ENCODE data around the gene ARHGAP15. TPM values are rescaled to one million over a fixed set of nuclear protein-coding genes. Genes with fewer than 3 reads are reported as not detected.
A peak's percentile ranks its signal among the peaks of the same experiment; 100 is the strongest.

The ARHGAP15 gene
- total RNA-seq, 1 experiment from 2014 or later: 82.8 TPM

GRCh38 chr2:143491131-143491530 is 361.9 kb downstream of the ARHGAP15 start:
- Histone ChIP-seq H3K4me1 (ENCODE audit: low read length) (no peaks in the 10 kb centered on the region), H3K27me3 (ENCODE audit: low read length) (no peaks in the 10 kb centered on the region), H3K79me2 (ENCODE audit: low read length) (no peaks in the 10 kb centered on the region), H3K36me3 (ENCODE audit: insufficient read depth, low read length) (no peaks in the 10 kb centered on the region), H3K9ac (ENCODE audit: low read length) (no peak overlapping the region), H3K9me2 (replicated peaks; ENCODE audit: insufficient read depth, low read length) (no peaks in the 10 kb centered on the region), H3K4me3 (ENCODE audit: low read length) (no peak overlapping the region), H3K4me2 (ENCODE audit: low read depth, low read length, poor library complexity, severe bottlenecking) (no peak overlapping the region), H3K9me3 (ENCODE audit: low read length) (no peaks in the 10 kb centered on the region), H4K20me1 (ENCODE audit: insufficient read depth, low read depth, low read length) (no peaks in the 10 kb centered on the region), H3K27ac (ENCODE audit: low read length) (no peak overlapping the region), H2AFZ (ENCODE audit: low read length) (no peak overlapping the region)
- DNase-seq: no peak

GRCh38 chr2:143493339-143493738 is 364.1 kb downstream of the ARHGAP15 start:
- no peak overlapping the region for H3K4me2 ChIP-seq (ENCODE audit: low read depth, low read length, poor library complexity, severe bottlenecking)
- no peak overlapping the region for H3K27ac ChIP-seq (ENCODE audit: low read length)
- no peaks in the 10 kb centered on the region for H3K79me2 ChIP-seq (ENCODE audit: low read length)
- no peak for DNase-seq
- no peak overlapping the region for H2AFZ ChIP-seq (ENCODE audit: low read length)
- H3K9me2 ChIP-seq (replicated peaks; ENCODE audit: insufficient read depth, low read length): no peaks in the 10 kb centered on the region
- H3K9me3 ChIP-seq (ENCODE audit: low read length): no peaks in the 10 kb centered on the region
- no peak overlapping the region for H3K9ac ChIP-seq (ENCODE audit: low read length)
- H4K20me1 ChIP-seq (ENCODE audit: insufficient read depth, low read depth, low read length): no peaks in the 10 kb centered on the region
- H3K4me1 ChIP-seq (ENCODE audit: low read length): no peaks in the 10 kb centered on the region
- H3K27me3 ChIP-seq (ENCODE audit: low read length): no peaks in the 10 kb centered on the region
- no peaks in the 10 kb centered on the region for H3K36me3 ChIP-seq (ENCODE audit: insufficient read depth, low read length)
- H3K4me3 ChIP-seq (ENCODE audit: low read length): no peak overlapping the region

- H3K4me1 ChIP-seq (ENCODE audit: low read length): no peaks in the 10 kb centered on the region
- H3K4me3 ChIP-seq (ENCODE audit: low read length): no peak overlapping the region
- no peaks in the 10 kb centered on the region for H3K9me3 ChIP-seq (ENCODE audit: low read length)
- no peak for DNase-seq
- H4K20me1 ChIP-seq (ENCODE audit: insufficient read depth, low read depth, low read length): no peaks in the 10 kb centered on the region
- no peaks in the 10 kb centered on the region for H3K9me2 ChIP-seq (replicated peaks; ENCODE audit: insufficient read depth, low read length)
- H2AFZ ChIP-seq (ENCODE audit: low read length): no peak overlapping the region
- H3K9ac ChIP-seq (ENCODE audit: low read length): no peak overlapping the region
- H3K27me3 ChIP-seq (ENCODE audit: low read length): no peaks in the 10 kb centered on the region
- H3K79me2 ChIP-seq (ENCODE audit: low read length): no peaks in the 10 kb centered on the region
- H3K4me2 ChIP-seq (ENCODE audit: low read depth, low read length, poor library complexity, severe bottlenecking): no peak overlapping the region
- no peak overlapping the region for H3K27ac ChIP-seq (ENCODE audit: low read length)
- no peaks in the 10 kb centered on the region for H3K36me3 ChIP-seq (ENCODE audit: insufficient read depth, low read length)
Measured at GRCh38 chr2:143497726-143498125, 368.5 kb downstream of the ARHGAP15 start.

GRCh38 chr2:143498496-143498895 is 369.3 kb downstream of the ARHGAP15 start:
- Histone ChIP-seq H3K4me1 (ENCODE audit: low read length) (no peaks in the 10 kb centered on the region), H3K4me3 (ENCODE audit: low read length) (no peak overlapping the region), H2AFZ (ENCODE audit: low read length) (no peak overlapping the region), H3K9ac (ENCODE audit: low read length) (no peak overlapping the region), H3K9me2 (replicated peaks; ENCODE audit: insufficient read depth, low read length) (no peaks in the 10 kb centered on the region), H3K79me2 (ENCODE audit: low read length) (no peaks in the 10 kb centered on the region), H3K36me3 (ENCODE audit: insufficient read depth, low read length) (no peaks in the 10 kb centered on the region), H3K9me3 (ENCODE audit: low read length) (no peaks in the 10 kb centered on the region), H4K20me1 (ENCODE audit: insufficient read depth, low read depth, low read length) (no peaks in the 10 kb centered on the region), H3K27me3 (ENCODE audit: low read length) (no peaks in the 10 kb centered on the region), H3K27ac (ENCODE audit: low read length) (no peak overlapping the region), H3K4me2 (ENCODE audit: low read depth, low read length, poor library complexity, severe bottlenecking) (no peak overlapping the region)
- DNase-seq: peak; percentile 40

GRCh38 chr2:143499061-143499460 is 369.8 kb downstream of the ARHGAP15 start:
- H3K9me2 ChIP-seq (replicated peaks; ENCODE audit: insufficient read depth, low read length): no peaks in the 10 kb centered on the region
- no peaks in the 10 kb centered on the region for H3K4me1 ChIP-seq (ENCODE audit: low read length)
- H4K20me1 ChIP-seq (ENCODE audit: insufficient read depth, low read depth, low read length): no peaks in the 10 kb centered on the region
- H3K27ac ChIP-seq (ENCODE audit: low read length): no peak overlapping the region
- H3K9me3 ChIP-seq (ENCODE audit: low read length): no peaks in the 10 kb centered on the region
- H3K9ac ChIP-seq (ENCODE audit: low read length): no peak overlapping the region
- no peak overlapping the region for H2AFZ ChIP-seq (ENCODE audit: low read length)
- no peaks in the 10 kb centered on the region for H3K27me3 ChIP-seq (ENCODE audit: low read length)
- no peak for DNase-seq
- H3K4me2 ChIP-seq (ENCODE audit: low read depth, low read length, poor library complexity, severe bottlenecking): no peak overlapping the region
- no peaks in the 10 kb centered on the region for H3K36me3 ChIP-seq (ENCODE audit: insufficient read depth, low read length)
- H3K4me3 ChIP-seq (ENCODE audit: low read length): no peak overlapping the region
- no peaks in the 10 kb centered on the region for H3K79me2 ChIP-seq (ENCODE audit: low read length)

GRCh38 chr2:143501106-143501676 is 372.0 kb downstream of the ARHGAP15 start:
- Histone ChIP-seq H3K27me3 (ENCODE audit: low read length) (no peaks in the 10 kb centered on the region), H3K4me1 (ENCODE audit: low read length) (no peaks in the 10 kb centered on the region), H3K4me3 (ENCODE audit: low read length) (no peak overlapping the region), H4K20me1 (ENCODE audit: insufficient read depth, low read depth, low read length) (no peaks in the 10 kb centered on the region), H2AFZ (ENCODE audit: low read length) (no peak overlapping the region), H3K9me3 (ENCODE audit: low read length) (no peaks in the 10 kb centered on the region), H3K79me2 (ENCODE audit: low read length) (no peaks in the 10 kb centered on the region), H3K4me2 (ENCODE audit: low read depth, low read length, poor library complexity, severe bottlenecking) (no peak overlapping the region), H3K36me3 (ENCODE audit: insufficient read depth, low read length) (no peaks in the 10 kb centered on the region), H3K27ac (ENCODE audit: low read length) (no peak overlapping the region), H3K9ac (ENCODE audit: low read length) (no peak overlapping the region), H3K9me2 (replicated peaks; ENCODE audit: insufficient read depth, low read length) (no peaks in the 10 kb centered on the region)
- DNase-seq: peak; percentile 40

- Histone ChIP-seq H3K4me2 (ENCODE audit: low read depth, low read length, poor library complexity, severe bottlenecking) (no peak overlapping the region), H4K20me1 (ENCODE audit: insufficient read depth, low read depth, low read length) (no peaks in the 10 kb centered on the region), H3K9me2 (replicated peaks; ENCODE audit: insufficient read depth, low read length) (no peaks in the 10 kb centered on the region), H2AFZ (ENCODE audit: low read length) (no peak overlapping the region), H3K9ac (ENCODE audit: low read length) (no peak overlapping the region), H3K9me3 (ENCODE audit: low read length) (no peaks in the 10 kb centered on the region), H3K79me2 (ENCODE audit: low read length) (no peaks in the 10 kb centered on the region), H3K4me1 (ENCODE audit: low read length) (no peaks in the 10 kb centered on the region), H3K36me3 (ENCODE audit: insufficient read depth, low read length) (no peaks in the 10 kb centered on the region), H3K27ac (ENCODE audit: low read length) (no peak overlapping the region), H3K4me3 (ENCODE audit: low read length) (no peak overlapping the region), H3K27me3 (ENCODE audit: low read length) (no peaks in the 10 kb centered on the region)
- DNase-seq: peak; percentile 32
Measured at GRCh38 chr2:143503280-143503679, 374.1 kb downstream of the ARHGAP15 start.

GRCh38 chr2:143504397-143504796 is 375.2 kb downstream of the ARHGAP15 start:
- no peak overlapping the region for H3K4me3 ChIP-seq (ENCODE audit: low read length)
- H3K4me1 ChIP-seq (ENCODE audit: low read length): no peaks in the 10 kb centered on the region
- no peak overlapping the region for H3K9ac ChIP-seq (ENCODE audit: low read length)
- no peaks in the 10 kb centered on the region for H3K9me2 ChIP-seq (replicated peaks; ENCODE audit: insufficient read depth, low read length)
- no peaks in the 10 kb centered on the region for H3K27me3 ChIP-seq (ENCODE audit: low read length)
- H3K36me3 ChIP-seq (ENCODE audit: insufficient read depth, low read length): no peaks in the 10 kb centered on the region
- no peaks in the 10 kb centered on the region for H4K20me1 ChIP-seq (ENCODE audit: insufficient read depth, low read depth, low read length)
- H3K9me3 ChIP-seq (ENCODE audit: low read length): no peaks in the 10 kb centered on the region
- H3K79me2 ChIP-seq (ENCODE audit: low read length): no peaks in the 10 kb centered on the region
- no peak overlapping the region for H3K4me2 ChIP-seq (ENCODE audit: low read depth, low read length, poor library complexity, severe bottlenecking)
- H2AFZ ChIP-seq (ENCODE audit: low read length): no peak overlapping the region
- H3K27ac ChIP-seq (ENCODE audit: low read length): no peak overlapping the region
- DNase-seq: no peak

- Histone ChIP-seq H3K27me3 (ENCODE audit: low read length) (no peaks in the 10 kb centered on the region), H3K36me3 (ENCODE audit: insufficient read depth, low read length) (no peaks in the 10 kb centered on the region), H3K79me2 (ENCODE audit: low read length) (no peaks in the 10 kb centered on the region), H3K4me3 (ENCODE audit: low read length) (no peak overlapping the region), H4K20me1 (ENCODE audit: insufficient read depth, low read depth, low read length) (no peaks in the 10 kb centered on the region), H2AFZ (ENCODE audit: low read length) (no peak overlapping the region), H3K9me2 (replicated peaks; ENCODE audit: insufficient read depth, low read length) (no peaks in the 10 kb centered on the region), H3K9me3 (ENCODE audit: low read length) (no peaks in the 10 kb centered on the region), H3K9ac (ENCODE audit: low read length) (no peak overlapping the region), H3K27ac (ENCODE audit: low read length) (no peak overlapping the region), H3K4me1 (ENCODE audit: low read length) (no peaks in the 10 kb centered on the region), H3K4me2 (ENCODE audit: low read depth, low read length, poor library complexity, severe bottlenecking) (no peak overlapping the region)
- DNase-seq: peak; percentile 23
Measured at GRCh38 chr2:143505542-143505941, 376.3 kb downstream of the ARHGAP15 start.
